GM12878 (cell line): ENCODE measurements around the gene SLC34A3. TPM values are rescaled to one million over a fixed set of nuclear protein-coding genes. Genes with fewer than 3 reads are reported as not detected.

Experiments
- BMI1 ChIP-seq: fragments of 450-650 bp; IDR thresholded peaks from 2 replicates; pipeline ENCODE4 v1.6.1; 2016; ENCODE audit warnings: mild to moderate bottlenecking, moderate library complexity, borderline replicate concordance
- CREM ChIP-seq: IDR thresholded peaks from 2 replicates; pipeline ENCODE4 v1.6.1; 2014; ENCODE audit warnings: antibody characterized with exemption, low read depth
- EGR1 ChIP-seq, 2 experiments: IDR thresholded peaks; 1 replicate in 1 of 2; 2 replicates in 1 of 2; pipeline ENCODE4 v1.6.1; 2011 to 2012; ENCODE audit warnings: low read depth in 2 of 2, low read length in 2 of 2, borderline replicate concordance in 1 of 2, mild to moderate bottlenecking in 1 of 2, moderate library complexity in 1 of 2
- NFYA ChIP-seq: IDR thresholded peaks from 2 replicates; pipeline ENCODE4 v1.6.1; 2011; ENCODE audit warnings: low read depth, mild to moderate bottlenecking, low read length, improper control_type of control experiment, borderline replicate concordance
- NFYB ChIP-seq: IDR thresholded peaks from 2 replicates; pipeline ENCODE4 v1.6.1; 2011; ENCODE audit warnings: low read depth, mild to moderate bottlenecking, low read length, improper control_type of control experiment, moderate library complexity; ENCODE audit not compliant: insufficient read depth
- NRF1 ChIP-seq: conservative IDR thresholded peaks from 2 replicates; pipeline ENCODE4 v1.6.1; 2011; ENCODE audit warnings: mild to moderate bottlenecking, low read depth, low read length, improper control_type of control experiment
- PAX5 ChIP-seq: IDR thresholded peaks from 2 replicates; pipeline ENCODE4 v1.6.1; 2011; ENCODE audit warnings: low read depth, low read length, borderline replicate concordance
- POLR2A ChIP-seq: IDR thresholded peaks from 2 replicates; pipeline ENCODE4 v1.6.1; 2011; ENCODE audit warnings: low read depth, mild to moderate bottlenecking, low read length
- POLR2AphosphoS2 ChIP-seq: IDR thresholded peaks from 2 replicates; pipeline ENCODE4 v1.6.1; 2011; ENCODE audit warnings: low read depth, mild to moderate bottlenecking, low read length, improper control_type of control experiment, moderate library complexity
- SREBF1 ChIP-seq: IDR thresholded peaks from 2 replicates; pipeline ENCODE4 v1.6.1; 2012; ENCODE audit warnings: mild to moderate bottlenecking, low read length
- polyA plus RNA-seq, 11 experiments: library from polyadenylated mRNA; depleted of rRNA in 4 of 11; unstranded in 6 of 11; stranded (reverse) in 5 of 11; fragments of >200 nt; fragmentation: Nextera tagmentation in 4 of 11; fragmentation: Illumina TruSeq in 1 of 11; extraction: Ambion mirVana in 4 of 11; extraction: Trizol in 1 of 11; gene quantifications; 1 replicate in 1 of 11; 2 replicates in 10 of 11; pipeline versions ENCODE4 v1.2.1 to v1.2.3, GENCODE V29; 2011 to 2016; ENCODE audit warnings: inconsistent platforms in 2 of 11, missing spikeins in 2 of 11, low read depth in 1 of 11
- total RNA-seq, 4 experiments: library from RNA; depleted of rRNA in 3 of 4; stranded (reverse); fragments of >200 nt in 3 of 4; fragmentation: Illumina TruSeq in 1 of 4; extraction: Trizol in 1 of 4; gene quantifications; 2 replicates each; pipeline versions ENCODE4 v1.2.1 to v1.2.3, GENCODE V29; 2013 to 2021
- TF ChIP-seq, protein P1 (sequence below): fragments of 450-650 bp; IDR thresholded peaks from 2 replicates; pipeline ENCODE4 v1.6.1; 2016; ENCODE audit warnings: mild to moderate bottlenecking, moderate library complexity, borderline replicate concordance
- TF ChIP-seq, protein P2 (sequence below): IDR thresholded peaks from 2 replicates; pipeline ENCODE4 v1.6.1; 2012; ENCODE audit warnings: low read depth, low read length, improper control_type of control experiment
- TF ChIP-seq, protein P3 (sequence below): IDR thresholded peaks from 2 replicates; pipeline ENCODE4 v1.6.1; 2012; ENCODE audit warnings: low read depth, low read length, improper control_type of control experiment
- TF ChIP-seq, protein P4 (sequence below), 3 experiments: IDR thresholded peaks in 2 of 3; conservative IDR thresholded peaks in 1 of 3; 2 replicates each; pipeline ENCODE4 v1.5.1; 2011; ENCODE audit warnings: low read depth in 3 of 3, low read length in 3 of 3, mild to moderate bottlenecking in 3 of 3, control low read depth in 2 of 3, moderate library complexity in 2 of 3, inconsistent platforms in 1 of 3, mixed read lengths in 1 of 3; ENCODE audit not compliant: control insufficient read depth in 2 of 3, insufficient read depth in 1 of 3; ENCODE audit errors: extremely low read depth in 1 of 3
- TF ChIP-seq, protein P5 (sequence below): fragments of 450-650 bp; IDR thresholded peaks from 2 replicates; pipeline ENCODE4 v1.6.1; 2018; ENCODE audit warnings: borderline replicate concordance, mild to moderate bottlenecking; ENCODE audit not compliant: partially characterized antibody
- TF ChIP-seq, protein P6 (sequence below): IDR thresholded peaks from 2 replicates; pipeline ENCODE4 v1.6.1; 2011; ENCODE audit warnings: low read depth, low read length, improper control_type of control experiment, borderline replicate concordance

The SLC34A3 gene
- total and polyA plus RNA-seq, 10 of the 15 experiments (the other 5 are each of a cell fraction or from before 2014, with no cell fraction given): not detected

DNA sequence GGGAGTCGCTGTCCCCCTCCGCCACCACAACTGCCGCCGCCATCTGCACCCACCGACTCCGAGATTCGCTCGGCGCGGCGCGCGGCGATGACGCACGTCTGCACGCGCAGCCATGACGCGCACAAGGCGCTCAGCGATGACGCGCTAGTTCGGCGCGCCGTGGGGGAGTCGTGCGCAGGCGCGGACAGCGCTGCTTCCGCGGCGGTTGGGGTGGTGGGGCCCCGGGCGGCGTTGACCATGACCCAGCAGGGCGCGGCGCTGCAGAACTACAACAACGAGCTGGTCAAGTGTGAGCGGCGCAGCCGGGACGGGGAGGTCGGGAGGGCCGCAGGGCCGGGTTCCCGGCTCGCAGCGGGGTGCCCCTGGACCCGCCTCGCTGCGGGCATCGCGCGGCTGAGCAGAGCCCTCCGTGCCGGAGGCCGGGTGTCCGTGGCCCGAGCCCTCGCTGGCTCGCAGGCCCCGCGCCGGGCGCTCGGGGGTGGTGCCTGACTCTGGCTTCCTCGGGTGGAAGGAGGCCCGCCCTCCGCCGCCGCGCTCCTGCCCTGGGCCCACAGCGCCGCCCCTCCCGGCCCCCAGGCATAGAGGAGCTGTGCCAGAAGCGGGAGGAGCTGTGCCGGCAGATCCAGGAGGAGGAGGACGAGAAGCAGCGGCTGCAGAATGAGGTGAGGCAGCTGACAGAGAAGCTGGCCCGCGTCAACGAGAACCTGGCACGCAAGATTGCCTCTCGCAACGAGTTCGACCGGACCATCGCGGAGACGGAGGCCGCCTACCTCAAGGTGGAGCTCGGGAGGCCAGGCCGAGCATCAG is 42.0 kb upstream of the SLC34A3 start, which contains the start of the genes ANAPC2 and SSNA1 (continued):
- TF ChIP-seq, protein P1, sequence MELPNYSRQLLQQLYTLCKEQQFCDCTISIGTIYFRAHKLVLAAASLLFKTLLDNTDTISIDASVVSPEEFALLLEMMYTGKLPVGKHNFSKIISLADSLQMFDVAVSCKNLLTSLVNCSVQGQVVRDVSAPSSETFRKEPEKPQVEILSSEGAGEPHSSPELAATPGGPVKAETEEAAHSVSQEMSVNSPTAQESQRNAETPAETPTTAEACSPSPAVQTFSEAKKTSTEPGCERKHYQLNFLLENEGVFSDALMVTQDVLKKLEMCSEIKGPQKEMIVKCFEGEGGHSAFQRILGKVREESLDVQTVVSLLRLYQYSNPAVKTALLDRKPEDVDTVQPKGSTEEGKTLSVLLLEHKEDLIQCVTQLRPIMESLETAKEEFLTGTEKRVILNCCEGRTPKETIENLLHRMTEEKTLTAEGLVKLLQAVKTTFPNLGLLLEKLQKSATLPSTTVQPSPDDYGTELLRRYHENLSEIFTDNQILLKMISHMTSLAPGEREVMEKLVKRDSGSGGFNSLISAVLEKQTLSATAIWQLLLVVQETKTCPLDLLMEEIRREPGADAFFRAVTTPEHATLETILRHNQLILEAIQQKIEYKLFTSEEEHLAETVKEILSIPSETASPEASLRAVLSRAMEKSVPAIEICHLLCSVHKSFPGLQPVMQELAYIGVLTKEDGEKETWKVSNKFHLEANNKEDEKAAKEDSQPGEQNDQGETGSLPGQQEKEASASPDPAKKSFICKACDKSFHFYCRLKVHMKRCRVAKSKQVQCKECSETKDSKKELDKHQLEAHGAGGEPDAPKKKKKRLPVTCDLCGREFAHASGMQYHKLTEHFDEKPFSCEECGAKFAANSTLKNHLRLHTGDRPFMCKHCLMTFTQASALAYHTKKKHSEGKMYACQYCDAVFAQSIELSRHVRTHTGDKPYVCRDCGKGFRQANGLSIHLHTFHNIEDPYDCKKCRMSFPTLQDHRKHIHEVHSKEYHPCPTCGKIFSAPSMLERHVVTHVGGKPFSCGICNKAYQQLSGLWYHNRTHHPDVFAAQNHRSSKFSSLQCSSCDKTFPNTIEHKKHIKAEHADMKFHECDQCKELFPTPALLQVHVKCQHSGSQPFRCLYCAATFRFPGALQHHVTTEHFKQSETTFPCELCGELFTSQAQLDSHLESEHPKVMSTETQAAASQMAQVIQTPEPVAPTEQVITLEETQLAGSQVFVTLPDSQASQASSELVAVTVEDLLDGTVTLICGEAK: 0 out of 2 replicates have a peak, but pooled peaks have one; percentile 33
- TF ChIP-seq, protein P2, sequence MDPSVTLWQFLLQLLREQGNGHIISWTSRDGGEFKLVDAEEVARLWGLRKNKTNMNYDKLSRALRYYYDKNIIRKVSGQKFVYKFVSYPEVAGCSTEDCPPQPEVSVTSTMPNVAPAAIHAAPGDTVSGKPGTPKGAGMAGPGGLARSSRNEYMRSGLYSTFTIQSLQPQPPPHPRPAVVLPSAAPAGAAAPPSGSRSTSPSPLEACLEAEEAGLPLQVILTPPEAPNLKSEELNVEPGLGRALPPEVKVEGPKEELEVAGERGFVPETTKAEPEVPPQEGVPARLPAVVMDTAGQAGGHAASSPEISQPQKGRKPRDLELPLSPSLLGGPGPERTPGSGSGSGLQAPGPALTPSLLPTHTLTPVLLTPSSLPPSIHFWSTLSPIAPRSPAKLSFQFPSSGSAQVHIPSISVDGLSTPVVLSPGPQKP: peak; percentile 81
- TF ChIP-seq CREM: peak; percentile 100
- TF ChIP-seq POLR2AphosphoS2: peak; percentile 85
- TF ChIP-seq NFYA: no peak
- TF ChIP-seq, protein P3, sequence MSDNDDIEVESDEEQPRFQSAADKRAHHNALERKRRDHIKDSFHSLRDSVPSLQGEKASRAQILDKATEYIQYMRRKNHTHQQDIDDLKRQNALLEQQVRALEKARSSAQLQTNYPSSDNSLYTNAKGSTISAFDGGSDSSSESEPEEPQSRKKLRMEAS: peak; percentile 94
- TF ChIP-seq EGR1 (IDR thresholded peaks at IDR 0.05; ENCODE audit: borderline replicate concordance in 1 of 2, low read depth in 2 of 2, low read length in 2 of 2): peak in 1 of 2 experiments; percentile 10; a peak in 1 of 3 replicates
- TF ChIP-seq, protein P4, sequence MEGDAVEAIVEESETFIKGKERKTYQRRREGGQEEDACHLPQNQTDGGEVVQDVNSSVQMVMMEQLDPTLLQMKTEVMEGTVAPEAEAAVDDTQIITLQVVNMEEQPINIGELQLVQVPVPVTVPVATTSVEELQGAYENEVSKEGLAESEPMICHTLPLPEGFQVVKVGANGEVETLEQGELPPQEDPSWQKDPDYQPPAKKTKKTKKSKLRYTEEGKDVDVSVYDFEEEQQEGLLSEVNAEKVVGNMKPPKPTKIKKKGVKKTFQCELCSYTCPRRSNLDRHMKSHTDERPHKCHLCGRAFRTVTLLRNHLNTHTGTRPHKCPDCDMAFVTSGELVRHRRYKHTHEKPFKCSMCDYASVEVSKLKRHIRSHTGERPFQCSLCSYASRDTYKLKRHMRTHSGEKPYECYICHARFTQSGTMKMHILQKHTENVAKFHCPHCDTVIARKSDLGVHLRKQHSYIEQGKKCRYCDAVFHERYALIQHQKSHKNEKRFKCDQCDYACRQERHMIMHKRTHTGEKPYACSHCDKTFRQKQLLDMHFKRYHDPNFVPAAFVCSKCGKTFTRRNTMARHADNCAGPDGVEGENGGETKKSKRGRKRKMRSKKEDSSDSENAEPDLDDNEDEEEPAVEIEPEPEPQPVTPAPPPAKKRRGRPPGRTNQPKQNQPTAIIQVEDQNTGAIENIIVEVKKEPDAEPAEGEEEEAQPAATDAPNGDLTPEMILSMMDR (IDR thresholded peaks at IDR 0.05 in 2 of 3, conservative IDR thresholded peaks at IDR 0.05 in 1 of 3; ENCODE audit: control insufficient read depth in 2 of 3, extremely low read depth in 1 of 3, insufficient read depth in 1 of 3, low read depth in 3 of 3, low read length in 3 of 3): peak; percentile 41 to 58 (median 52)
- TF ChIP-seq, protein P5, sequence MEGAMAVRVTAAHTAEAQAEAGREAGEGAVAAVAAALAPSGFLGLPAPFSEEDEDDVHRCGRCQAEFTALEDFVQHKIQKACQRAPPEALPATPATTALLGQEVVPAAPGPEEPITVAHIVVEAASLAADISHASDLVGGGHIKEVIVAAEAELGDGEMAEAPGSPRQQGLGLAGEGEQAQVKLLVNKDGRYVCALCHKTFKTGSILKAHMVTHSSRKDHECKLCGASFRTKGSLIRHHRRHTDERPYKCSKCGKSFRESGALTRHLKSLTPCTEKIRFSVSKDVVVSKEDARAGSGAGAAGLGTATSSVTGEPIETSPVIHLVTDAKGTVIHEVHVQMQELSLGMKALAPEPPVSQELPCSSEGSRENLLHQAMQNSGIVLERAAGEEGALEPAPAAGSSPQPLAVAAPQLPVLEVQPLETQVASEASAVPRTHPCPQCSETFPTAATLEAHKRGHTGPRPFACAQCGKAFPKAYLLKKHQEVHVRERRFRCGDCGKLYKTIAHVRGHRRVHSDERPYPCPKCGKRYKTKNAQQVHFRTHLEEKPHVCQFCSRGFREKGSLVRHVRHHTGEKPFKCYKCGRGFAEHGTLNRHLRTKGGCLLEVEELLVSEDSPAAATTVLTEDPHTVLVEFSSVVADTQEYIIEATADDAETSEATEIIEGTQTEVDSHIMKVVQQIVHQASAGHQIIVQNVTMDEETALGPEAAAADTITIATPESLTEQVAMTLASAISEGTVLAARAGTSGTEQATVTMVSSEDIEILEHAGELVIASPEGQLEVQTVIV: peak; percentile 35
- peak; percentile 60; the same call in 1 of the 2 replicates for TF ChIP-seq PAX5
- no peak for TF ChIP-seq NFYB
- peak; percentile 70 for TF ChIP-seq SREBF1
- TF ChIP-seq BMI1: no peak
- peak; percentile 84 for TF ChIP-seq NRF1
- peak; percentile 95 for TF ChIP-seq POLR2A
- TF ChIP-seq, protein P6, sequence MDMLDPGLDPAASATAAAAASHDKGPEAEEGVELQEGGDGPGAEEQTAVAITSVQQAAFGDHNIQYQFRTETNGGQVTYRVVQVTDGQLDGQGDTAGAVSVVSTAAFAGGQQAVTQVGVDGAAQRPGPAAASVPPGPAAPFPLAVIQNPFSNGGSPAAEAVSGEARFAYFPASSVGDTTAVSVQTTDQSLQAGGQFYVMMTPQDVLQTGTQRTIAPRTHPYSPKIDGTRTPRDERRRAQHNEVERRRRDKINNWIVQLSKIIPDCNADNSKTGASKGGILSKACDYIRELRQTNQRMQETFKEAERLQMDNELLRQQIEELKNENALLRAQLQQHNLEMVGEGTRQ: peak; percentile 13; the same call in 1 of the 2 replicates
